PC-9 (cell line): ENCODE results near the gene CDHR2.

Source experiments
- EZH2 ChIP-seq: fragments of 200-600 bp; sonication (generic); IDR thresholded peaks from 2 replicates; pipeline ENCODE4 v1.8.0; 2017; ENCODE audit warnings: antibody characterized with exemption, low read depth
- TF ChIP-seq, protein P1 (sequence below): fragments of 200-600 bp; sonication (generic); conservative IDR thresholded peaks from 2 replicates; pipeline ENCODE4 v1.6.1; 2017; ENCODE audit warnings: mixed run types, antibody characterized with exemption, mild to moderate bottlenecking, moderate library complexity

DNA sequence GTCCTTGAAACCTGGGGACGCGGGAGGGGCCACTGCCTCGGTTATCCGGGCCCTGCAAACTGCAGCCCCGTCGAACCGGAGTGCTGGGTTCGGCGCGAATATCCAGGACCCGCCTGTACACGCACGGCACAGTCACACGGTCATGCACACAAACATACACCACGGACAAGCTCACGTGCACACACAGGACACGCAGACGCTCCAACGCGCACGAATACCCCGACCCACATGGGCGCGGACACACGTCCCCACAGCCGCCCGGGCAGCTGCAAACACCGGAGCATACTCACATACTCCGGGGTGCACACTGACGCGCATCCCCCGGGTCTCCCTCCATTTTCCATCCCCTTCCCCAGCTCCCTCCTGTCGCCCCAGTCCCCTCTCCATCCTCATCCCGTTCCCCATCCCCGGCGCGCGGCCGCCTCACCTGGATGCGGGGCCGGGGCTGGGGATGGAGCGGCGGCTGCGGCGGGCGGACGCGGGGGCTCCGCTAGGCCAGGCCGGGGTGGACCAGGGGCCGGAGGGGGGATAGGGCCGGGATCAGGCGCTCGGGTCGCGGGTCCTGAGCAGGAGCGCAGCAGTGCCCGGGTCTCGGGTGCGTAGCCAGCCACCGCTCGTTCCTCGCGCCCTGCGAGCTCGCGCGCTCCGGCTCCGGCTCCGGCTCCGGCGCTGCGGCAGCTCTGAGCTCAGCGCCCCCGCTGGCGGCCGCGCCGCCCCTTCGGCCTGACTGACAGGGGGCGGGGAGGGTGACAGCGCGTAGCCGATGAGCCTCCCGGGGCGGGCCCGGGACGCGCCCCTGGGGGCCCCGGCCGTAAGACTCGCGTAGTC lies 80.9 kb downstream of the CDHR2 start, which contains the start of the genes EIF4E1B and SNCB:
- TF ChIP-seq, protein P1, sequence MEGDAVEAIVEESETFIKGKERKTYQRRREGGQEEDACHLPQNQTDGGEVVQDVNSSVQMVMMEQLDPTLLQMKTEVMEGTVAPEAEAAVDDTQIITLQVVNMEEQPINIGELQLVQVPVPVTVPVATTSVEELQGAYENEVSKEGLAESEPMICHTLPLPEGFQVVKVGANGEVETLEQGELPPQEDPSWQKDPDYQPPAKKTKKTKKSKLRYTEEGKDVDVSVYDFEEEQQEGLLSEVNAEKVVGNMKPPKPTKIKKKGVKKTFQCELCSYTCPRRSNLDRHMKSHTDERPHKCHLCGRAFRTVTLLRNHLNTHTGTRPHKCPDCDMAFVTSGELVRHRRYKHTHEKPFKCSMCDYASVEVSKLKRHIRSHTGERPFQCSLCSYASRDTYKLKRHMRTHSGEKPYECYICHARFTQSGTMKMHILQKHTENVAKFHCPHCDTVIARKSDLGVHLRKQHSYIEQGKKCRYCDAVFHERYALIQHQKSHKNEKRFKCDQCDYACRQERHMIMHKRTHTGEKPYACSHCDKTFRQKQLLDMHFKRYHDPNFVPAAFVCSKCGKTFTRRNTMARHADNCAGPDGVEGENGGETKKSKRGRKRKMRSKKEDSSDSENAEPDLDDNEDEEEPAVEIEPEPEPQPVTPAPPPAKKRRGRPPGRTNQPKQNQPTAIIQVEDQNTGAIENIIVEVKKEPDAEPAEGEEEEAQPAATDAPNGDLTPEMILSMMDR, result no peak
- TF ChIP-seq EZH2, result no peak
